Esophagus squamous epithelium (tissue), 5 donors: ENCODE data around the gene LAT. TPM values are rescaled to one million over a fixed set of nuclear protein-coding genes. Genes with fewer than 3 reads are reported as not detected.

Source experiments
- DNase-seq: peaks from one replicate; lab custom pipeline; 2025; lab: John Stamatoyannopoulos, UW
- H3K27ac ChIP-seq, 4 donors: fragments of 200-600 bp; sonication (generic); one replicate each; pipeline ENCODE4 v1.5.1; 2016 to 2019; ENCODE audit warnings: mild to moderate bottlenecking in 1 of 4
- H3K27me3 ChIP-seq, 4 donors: fragments of 200-600 bp; sonication (generic); 1 replicate in 3 of 4; 2 replicates in 1 of 4; pipeline versions ENCODE4 v1.5.1 to v1.6.0; 2017 to 2021; ENCODE audit warnings: antibody characterized with exemption in 1 of 4
- H3K36me3 ChIP-seq, 3 donors: fragments of 200-600 bp; sonication (generic); one replicate each; pipeline ENCODE4 v1.5.1; 2016 to 2019
- H3K4me1 ChIP-seq, 3 donors: fragments of 200-600 bp; sonication (generic); one replicate each; pipeline ENCODE4 v1.5.1; 2017 to 2019
- H3K4me3 ChIP-seq, 4 donors: fragments of 200-600 bp; sonication (generic); 1 replicate in 3 of 4; 2 replicates in 1 of 4; pipeline ENCODE4 v1.5.1; 2016 to 2019; ENCODE audit warnings: mild to moderate bottlenecking in 2 of 4, moderate library complexity in 1 of 4
- H3K9me3 ChIP-seq, 3 donors: fragments of 200-600 bp; sonication (generic); one replicate each; pipeline ENCODE4 v1.5.1; 2016 to 2019
- CTCF ChIP-seq, 6 experiments: fragments of 450-650 bp in 4 of 6; fragments of 200-600 bp in 2 of 6; sonication (generic) in 2 of 6; IDR thresholded peaks; one replicate each; pipeline ENCODE4 v1.5.1; 2016 to 2019; ENCODE audit warnings: antibody characterized with exemption in 6 of 6, mild to moderate bottlenecking in 4 of 6, moderate library complexity in 4 of 6
- POLR2A ChIP-seq, 4 donors: fragments of 450-650 bp; IDR thresholded peaks; one replicate each; pipeline ENCODE4 v1.6.1; 2017; ENCODE audit warnings: antibody characterized with exemption in 4 of 4, mild to moderate bottlenecking in 4 of 4, moderate library complexity in 3 of 4
- WGBS, 2 donors: methylation state at CpG; one replicate each; pipeline ENCODE4 v1.1.5; 2018; 5-methylcytosine and 5-hydroxymethylcytosine counted together
- intact Hi-C: fragments of 100-400 bp; cut with DNase I; formaldehyde crosslinking; loops from one replicate; pipeline ENCODE4 v1.15.0; 2022
- total RNA-seq, 4 donors: library from RNA; depleted of rRNA; stranded (reverse); fragments of >200 nt; gene quantifications; one replicate each; pipeline ENCODE4 v1.1.0, GENCODE V29; 2016
- donor health status: DM: yes; HTN: yes; CAD: no.

The LAT gene
- total RNA-seq, 4 donors from 2014 or later: 0.76 to 7.4 (median 2.5) TPM

GRCh38 chr16:29028457-29029167 is 43.8 kb downstream of the LAT start:
- Histone ChIP-seq H3K36me3 (no peaks in the 10 kb centered on the region), H3K27me3 (peaks cover 0 to 39% (median 0%) of the 10 kb centered on the region in 4 donors), H3K4me3 (no peak overlapping the region), H3K27ac (no peak overlapping the region), H3K4me1 (peaks cover 0 to 10% (median 0%) of the 10 kb centered on the region in 3 donors), H3K9me3 (no peaks in the 10 kb centered on the region)
- TF ChIP-seq CTCF (IDR thresholded peaks at IDR 0.05): no peak
- intact Hi-C loops: no loop called here
- WGBS, 2 donors: 59 to 68% methylated on average over 4 to 5 of the region's 7 CpGs
- no peak for DNase-seq

GRCh38 chr16:29029168-29029994 is 44.5 kb downstream of the LAT start:
- Histone ChIP-seq H3K36me3 (no peaks in the 10 kb centered on the region), H3K4me3 (no peak overlapping the region), H3K27ac (no peak overlapping the region), H3K9me3 (no peaks in the 10 kb centered on the region), H3K4me1 (peaks cover 0 to 8% (median 0%) of the 10 kb centered on the region in 3 donors), H3K27me3 (peaks cover 0 to 32% (median 0%) of the 10 kb centered on the region in 4 donors)
- no peak for DNase-seq
- TF ChIP-seq CTCF (IDR thresholded peaks at IDR 0.05) (no peak), POLR2A (IDR thresholded peaks at IDR 0.05) (no peak)
- WGBS, 2 donors: 62 to 73% methylated on average over 3 to 8 of the region's 16 CpGs
- intact Hi-C loops: no loop called here

DNA sequence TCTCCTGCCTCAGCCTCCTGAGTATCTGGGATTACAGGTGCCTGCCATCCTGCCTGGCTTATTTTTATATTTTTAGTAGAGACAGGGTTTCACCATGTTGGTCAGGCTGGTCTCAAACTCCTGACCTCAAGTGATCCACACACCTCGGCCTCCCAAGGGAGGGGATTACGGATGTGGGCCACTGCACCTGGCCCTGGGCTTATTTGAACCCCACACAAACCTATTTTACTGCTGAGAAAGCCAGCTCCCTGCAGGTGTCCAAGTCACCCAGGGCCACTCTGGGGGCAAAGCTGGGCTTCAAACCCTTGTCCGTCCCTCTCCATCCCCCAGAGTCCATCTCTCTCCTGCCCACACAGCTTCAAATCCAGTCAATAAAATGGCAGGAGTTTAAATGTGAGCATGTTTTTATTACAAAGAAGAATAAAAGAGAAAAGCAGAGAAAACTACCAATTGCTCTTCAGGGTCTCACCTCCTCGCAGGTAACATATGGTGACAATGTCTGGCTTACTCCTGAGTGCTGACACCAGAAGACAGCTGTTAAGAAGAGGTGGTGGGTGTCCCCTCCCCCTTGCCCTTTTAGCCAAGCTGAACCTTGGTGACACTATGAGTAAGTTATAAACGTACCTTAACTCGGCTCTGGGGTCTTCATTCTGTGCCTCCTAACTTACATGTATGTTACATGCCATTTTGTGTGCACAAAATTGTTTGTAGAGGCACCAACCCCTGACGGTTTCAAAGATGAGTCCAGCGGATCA is 45.4 kb downstream of the LAT start:
- intact Hi-C loops: no loop called here
- no peaks in the 10 kb centered on the region for H3K36me3 ChIP-seq
- peaks cover 0 to 23% (median 0%) of the 10 kb centered on the region in 4 donors for H3K27me3 ChIP-seq
- peaks cover 0 to 8% (median 0%) of the 10 kb centered on the region in 3 donors for H3K4me1 ChIP-seq
- 65% methylated on average over 6 to 8 of the region's 8 CpGs for WGBS, 2 donors
- H3K4me3 ChIP-seq: no peak overlapping the region
- TF ChIP-seq CTCF (IDR thresholded peaks at IDR 0.05): no peak
- no peak for TF ChIP-seq POLR2A (IDR thresholded peaks at IDR 0.05)
- H3K9me3 ChIP-seq: no peaks in the 10 kb centered on the region
- H3K27ac ChIP-seq: no peak overlapping the region
- DNase-seq: no peak

Other genes with a start within 250 kb of the LAT start
- 1 to 10 TPM in 1 of 4 donors, not detected in 3; 5.0 TPM for gene NPIPB9, start 233.3 kb upstream of the LAT start, total RNA-seq
- gene ATXN2L, start 162.1 kb upstream of the LAT start, total RNA-seq: 10 to 100 TPM; 42.1 to 72.7 (median 67.1) TPM
- gene TUFM, start 138.7 kb upstream of the LAT start, total RNA-seq: 100 to 1,000 TPM; 105 to 143 (median 121) TPM
- 10 to 100 TPM; 11.0 to 28.2 (median 18.8) TPM for gene SH2B1, start 121.2 kb upstream of the LAT start, total RNA-seq
- under 1 TPM in 2 of 4 donors, not detected in 2; 0.19 to 0.26 TPM for gene ATP2A1, start 106.6 kb upstream of the LAT start, total RNA-seq
- 10 to 100 TPM; 28.7 to 47.2 (median 37.2) TPM for gene RABEP2, start 59.8 kb upstream of the LAT start, total RNA-seq
- gene CD19, start 53.1 kb upstream of the LAT start, total RNA-seq: under 1 TPM in 2 of 4 donors, not detected in 2; 0.19 to 0.42 TPM
- gene NFATC2IP, start 34.1 kb upstream of the LAT start, total RNA-seq: 10 to 100 TPM; 17.4 to 36.6 (median 24.2) TPM
- 10 to 100 TPM; 15.3 to 26.3 (median 18.5) TPM for gene SPNS1, start 10.3 kb upstream of the LAT start, total RNA-seq